G401 (cell line): ENCODE measurements around the gene RB1. TPM values are rescaled to one million over a fixed set of nuclear protein-coding genes. Genes with fewer than 3 reads are reported as not detected.
"Not testable (repeated sequence)": the region's sequence is repeated elsewhere in the genome, so short reads cannot be mapped to it uniquely, and the experiment has no call there.

Source experiments
- DNase-seq: peaks from one replicate; pipeline ENCODE4 v3.0.0-alpha.2; 2015; ENCODE audit warnings: low spot score
- in situ Hi-C: cut with HindIII; loops from 2 replicates; pipeline ENCODE4 v1.10.0; 2016; ENCODE audit warnings: low sequenced_read_pairs, mixed read lengths
- total RNA-seq: library from RNA; depleted of rRNA; stranded (reverse); fragments of >200 nt; shearing (Covaris generic); gene quantifications from 2 replicates; pipeline ENCODE4 v1.2.3, GENCODE V29; 2014

Gene RB1
- total RNA-seq, 1 experiment from 2014 or later = 24.8 TPM

- DNase-seq = no peak
- in situ Hi-C loops = no loop called here
Measured at GRCh38 chr13:48400850-48401291, 97.3 kb downstream of the RB1 start.

GRCh38 chr13:48401480-48401879, 97.9 kb downstream of the RB1 start:
- DNase-seq = no peak
- in situ Hi-C loops = no loop called here

- no peak for DNase-seq
- in situ Hi-C loops = no loop called here
Measured at GRCh38 chr13:48402325-48402932, 98.9 kb downstream of the RB1 start.

- DNase-seq = no peak
- in situ Hi-C loops = no loop called here
Measured at GRCh38 chr13:48403151-48403631, 99.6 kb downstream of the RB1 start.

GRCh38 chr13:48403913-48404312, 100.4 kb downstream of the RB1 start:
- no peak for DNase-seq
- in situ Hi-C loops = no loop called here

GRCh38 chr13:48404952-48405351, 101.4 kb downstream of the RB1 start:
- DNase-seq = no peak
- in situ Hi-C loops = no loop called here

- DNase-seq = no peak
- in situ Hi-C loops = no loop called here
Measured at GRCh38 chr13:48405875-48406274, 102.3 kb downstream of the RB1 start.

- DNase-seq = no peak
- in situ Hi-C loops = no loop called here
Measured at GRCh38 chr13:48410199-48410598, 106.6 kb downstream of the RB1 start.

- no peak for DNase-seq
- in situ Hi-C loops = no loop called here
Measured at GRCh38 chr13:48411147-48411794, 107.7 kb downstream of the RB1 start.

- no peak for DNase-seq
- in situ Hi-C loops = no loop called here
Measured at GRCh38 chr13:48411841-48412531, 108.4 kb downstream of the RB1 start.

- in situ Hi-C loops = no loop called here
- DNase-seq = no peak
Measured at GRCh38 chr13:48412881-48413351, 109.4 kb downstream of the RB1 start, which contains the start of gene LPAR6. Gene LPAR6, minus strand, starts transcription at chr13:48413113. Its CDS starts 690 bp downstream, at chr13:48412423.

- no peak for DNase-seq
- in situ Hi-C loops = no loop called here
Measured at GRCh38 chr13:48414501-48414900, 111.0 kb downstream of the RB1 start.

- in situ Hi-C loops = no loop called here
- no peak for DNase-seq
Measured at GRCh38 chr13:48415516-48415915, 112.0 kb downstream of the RB1 start.

GRCh38 chr13:48422003-48422402, 118.5 kb downstream of the RB1 start:
- DNase-seq, in situ Hi-C loops: not testable (repeated sequence)

GRCh38 chr13:48424212-48424611, 120.7 kb downstream of the RB1 start:
- DNase-seq = no peak
- in situ Hi-C loops = no loop called here

GRCh38 chr13:48426052-48426451, 122.5 kb downstream of the RB1 start:
- no peak for DNase-seq
- in situ Hi-C loops = no loop called here

GRCh38 chr13:48426755-48427298, 123.3 kb downstream of the RB1 start:
- DNase-seq, in situ Hi-C loops: not testable (repeated sequence)

GRCh38 chr13:48429036-48429435, 125.5 kb downstream of the RB1 start:
- in situ Hi-C loops = no loop called here
- no peak for DNase-seq

GRCh38 chr13:48429886-48430285, 126.3 kb downstream of the RB1 start:
- in situ Hi-C loops = no loop called here
- DNase-seq = no peak

- DNase-seq = no peak
- in situ Hi-C loops = no loop called here
Measured at GRCh38 chr13:48431431-48431830, 127.9 kb downstream of the RB1 start.
